Measurements from ENCODE around the gene PAX5. TPM values are rescaled to one million over a fixed set of nuclear protein-coding genes. Genes with fewer than 3 reads are reported as not detected.

Gene PAX5
- total RNA-seq, 1 donor from 2014 or later = 0.16 TPM

GRCh38 chr9:36905101-36906066 is 128.7 kb downstream of the PAX5 start:
- peaks cover 30% of the 10 kb centered on the region for H3K27me3 Mint-ChIP-seq
- H3K4me1 Mint-ChIP-seq = peaks cover 6% of the 10 kb centered on the region
- H3K36me3 Mint-ChIP-seq (ENCODE audit: low read depth) = no peaks in the 10 kb centered on the region
- intact Hi-C loops (cut with micrococcal nuclease) = no loop called here
- no peak overlapping the region for H3K27ac Mint-ChIP-seq
- H3K4me3 Mint-ChIP-seq = no peak overlapping the region
- DNase-seq = no peak
- no peaks in the 10 kb centered on the region for H3K9me3 Mint-ChIP-seq

DNA sequence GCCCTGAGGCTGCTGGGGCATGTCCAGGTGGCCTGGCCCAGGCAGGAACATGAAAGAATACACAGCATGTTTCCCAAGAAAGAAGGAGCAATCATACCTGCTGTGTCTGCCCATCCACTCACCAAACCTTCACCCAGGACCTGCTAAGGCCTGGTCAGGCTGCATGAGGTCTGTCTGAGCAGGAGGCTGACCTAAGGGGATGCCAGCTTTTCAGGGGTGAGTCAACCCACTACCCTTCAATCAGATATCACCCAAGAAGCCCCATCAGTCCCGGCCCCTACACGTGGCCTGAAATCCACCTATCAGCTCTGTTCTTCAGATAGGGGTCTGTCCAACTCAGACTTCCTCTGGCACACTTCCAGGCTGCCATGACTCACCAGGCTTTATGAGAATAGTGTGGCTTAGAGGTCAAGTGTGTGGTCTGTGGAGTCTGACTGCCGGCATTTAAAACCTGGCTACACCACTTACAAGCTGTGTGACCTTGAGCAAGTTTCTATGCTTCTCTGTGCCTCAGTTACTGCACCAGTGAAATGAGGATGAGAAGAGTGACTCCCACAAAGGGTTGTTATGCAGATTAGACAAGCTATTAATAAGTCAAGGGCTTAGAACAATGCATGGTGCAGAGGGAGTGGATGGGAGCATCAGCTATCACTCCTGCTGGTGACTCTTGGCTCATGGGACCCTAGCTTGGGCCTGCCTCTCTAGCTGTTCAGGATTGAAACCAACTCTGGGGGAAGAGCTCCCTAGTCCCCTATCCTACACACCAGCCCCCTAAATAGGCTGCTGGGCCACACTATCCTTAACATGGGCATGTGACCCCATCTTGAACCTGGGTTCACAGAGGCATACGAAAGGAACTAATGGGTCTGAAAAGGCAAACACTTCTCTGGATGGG is 130.3 kb downstream of the PAX5 start:
- no peaks in the 10 kb centered on the region for H3K9me3 Mint-ChIP-seq
- no peak overlapping the region for H3K4me3 Mint-ChIP-seq
- peak; percentile 61 for DNase-seq
- H3K4me1 Mint-ChIP-seq = peaks cover 6% of the 10 kb centered on the region
- H3K36me3 Mint-ChIP-seq (ENCODE audit: low read depth) = no peaks in the 10 kb centered on the region
- intact Hi-C loops (cut with micrococcal nuclease) = loop anchor here (5.0 kb wide), 1 partner anchor 49 kb away; no protein-coding TSS in a partner anchor
- peaks cover 25% of the 10 kb centered on the region for H3K27me3 Mint-ChIP-seq
- no peak overlapping the region for H3K27ac Mint-ChIP-seq

DNA sequence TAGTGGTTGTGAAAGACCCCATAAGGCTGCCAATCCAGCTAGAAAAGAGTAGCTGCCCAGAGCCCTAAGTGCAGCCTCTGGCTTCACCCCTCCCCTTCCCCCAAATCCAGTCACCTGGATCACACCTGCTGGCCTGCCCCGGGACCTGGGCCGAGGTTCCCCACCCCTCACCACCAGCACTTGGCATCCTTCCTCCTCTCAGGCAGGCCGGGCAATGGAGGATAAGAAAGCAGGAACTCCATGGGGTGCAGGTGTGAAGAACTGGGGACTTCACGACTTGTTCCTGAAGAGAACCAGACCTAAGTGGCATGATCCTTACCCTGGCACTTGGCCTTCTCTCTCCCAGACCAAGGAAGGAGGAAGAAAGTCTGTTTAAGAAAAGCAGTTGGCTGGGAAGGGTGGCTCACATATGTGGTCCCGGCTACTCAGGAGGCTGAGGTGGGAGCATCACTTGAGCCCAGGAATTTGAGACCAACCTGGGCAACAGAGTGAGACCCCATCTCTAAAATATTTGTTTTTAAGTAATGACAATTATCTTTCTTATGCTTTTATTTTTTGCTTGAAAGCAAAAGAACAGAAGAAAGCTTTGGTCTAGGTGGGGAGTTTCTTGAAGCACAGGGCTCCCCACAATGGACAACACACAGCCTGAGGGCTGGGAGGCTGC is 131.1 kb downstream of the PAX5 start:
- no peaks in the 10 kb centered on the region for H3K9me3 Mint-ChIP-seq
- H3K27ac Mint-ChIP-seq = no peak overlapping the region
- intact Hi-C loops (cut with micrococcal nuclease) = loop anchor here (5.0 kb wide), 1 partner anchor 49 kb away; no protein-coding TSS in a partner anchor
- DNase-seq = no peak
- H3K36me3 Mint-ChIP-seq (ENCODE audit: low read depth) = no peaks in the 10 kb centered on the region
- H3K4me3 Mint-ChIP-seq = no peak overlapping the region
- peaks cover 20% of the 10 kb centered on the region for H3K27me3 Mint-ChIP-seq
- H3K4me1 Mint-ChIP-seq = peaks cover 6% of the 10 kb centered on the region

GRCh38 chr9:36902080-36902716 is 131.9 kb downstream of the PAX5 start:
- no peaks in the 10 kb centered on the region for H3K36me3 Mint-ChIP-seq (ENCODE audit: low read depth)
- DNase-seq = no peak
- peaks cover 6% of the 10 kb centered on the region for H3K4me1 Mint-ChIP-seq
- intact Hi-C loops (cut with micrococcal nuclease) = loop anchor here (5.0 kb wide), 1 partner anchor 50 kb away; no protein-coding TSS in a partner anchor
- H3K27me3 Mint-ChIP-seq = peaks cover 15% of the 10 kb centered on the region
- H3K4me3 Mint-ChIP-seq = no peak overlapping the region
- no peak overlapping the region for H3K27ac Mint-ChIP-seq
- H3K9me3 Mint-ChIP-seq = no peaks in the 10 kb centered on the region

- intact Hi-C loops (cut with micrococcal nuclease) = loop anchor here (5.0 kb wide), 1 partner anchor 51 kb away; no protein-coding TSS in a partner anchor
- Mint-ChIP-seq H3K36me3 (ENCODE audit: low read depth) (no peaks in the 10 kb centered on the region), H3K4me1 (peaks cover 6% of the 10 kb centered on the region), H3K4me3 (no peak overlapping the region), H3K27me3 (peaks cover 14% of the 10 kb centered on the region), H3K27ac (no peak overlapping the region), H3K9me3 (no peaks in the 10 kb centered on the region)
- DNase-seq = no peak
Measured at GRCh38 chr9:36901528-36901927, 132.5 kb downstream of the PAX5 start.

DNA sequence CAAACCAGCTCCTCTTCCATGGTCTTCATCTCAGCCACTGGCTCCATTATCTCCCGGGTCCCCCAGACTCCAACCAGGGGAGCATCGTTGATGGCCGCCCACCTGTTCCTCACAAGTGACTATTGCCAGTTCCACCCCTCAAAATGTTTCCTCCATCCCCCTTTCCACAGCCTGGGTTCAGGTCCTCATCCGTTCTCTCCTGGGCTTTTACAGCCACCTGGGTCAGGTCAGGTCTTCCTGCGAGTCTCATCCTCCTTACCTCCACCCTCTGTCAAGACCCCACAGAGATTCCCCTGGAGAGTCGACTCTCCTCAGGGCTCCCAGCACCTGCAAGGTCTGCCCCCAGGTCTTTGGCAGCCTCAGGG is 133.2 kb downstream of the PAX5 start:
- DNase-seq = no peak
- H3K9me3 Mint-ChIP-seq = no peaks in the 10 kb centered on the region
- peaks cover 10% of the 10 kb centered on the region for H3K27me3 Mint-ChIP-seq
- intact Hi-C loops (cut with micrococcal nuclease) = loop anchor here (5.0 kb wide), 1 partner anchor 51 kb away; no protein-coding TSS in a partner anchor
- no peak overlapping the region for H3K27ac Mint-ChIP-seq
- no peak overlapping the region for H3K4me3 Mint-ChIP-seq
- no peaks in the 10 kb centered on the region for H3K36me3 Mint-ChIP-seq (ENCODE audit: low read depth)
- H3K4me1 Mint-ChIP-seq = peaks cover 6% of the 10 kb centered on the region

- Mint-ChIP-seq H3K4me3 (no peak overlapping the region), H3K9me3 (no peaks in the 10 kb centered on the region), H3K4me1 (peaks cover 6% of the 10 kb centered on the region), H3K27me3 (peaks cover 8% of the 10 kb centered on the region), H3K36me3 (ENCODE audit: low read depth) (no peaks in the 10 kb centered on the region), H3K27ac (no peak overlapping the region)
- DNase-seq = no peak
- intact Hi-C loops (cut with micrococcal nuclease) = loop anchor here (5.0 kb wide), 1 partner anchor 52 kb away; no protein-coding TSS in a partner anchor
Measured at GRCh38 chr9:36900136-36900855, 133.8 kb downstream of the PAX5 start.

- H3K4me3 Mint-ChIP-seq = no peak overlapping the region
- no peaks in the 10 kb centered on the region for H3K9me3 Mint-ChIP-seq
- intact Hi-C loops (cut with micrococcal nuclease) = no loop called here
- H3K27ac Mint-ChIP-seq = no peak overlapping the region
- peaks cover 8% of the 10 kb centered on the region for H3K27me3 Mint-ChIP-seq
- H3K4me1 Mint-ChIP-seq = peaks cover 6% of the 10 kb centered on the region
- DNase-seq = no peak
- H3K36me3 Mint-ChIP-seq (ENCODE audit: low read depth) = no peaks in the 10 kb centered on the region
Measured at GRCh38 chr9:36899406-36899805, 134.7 kb downstream of the PAX5 start.

DNA sequence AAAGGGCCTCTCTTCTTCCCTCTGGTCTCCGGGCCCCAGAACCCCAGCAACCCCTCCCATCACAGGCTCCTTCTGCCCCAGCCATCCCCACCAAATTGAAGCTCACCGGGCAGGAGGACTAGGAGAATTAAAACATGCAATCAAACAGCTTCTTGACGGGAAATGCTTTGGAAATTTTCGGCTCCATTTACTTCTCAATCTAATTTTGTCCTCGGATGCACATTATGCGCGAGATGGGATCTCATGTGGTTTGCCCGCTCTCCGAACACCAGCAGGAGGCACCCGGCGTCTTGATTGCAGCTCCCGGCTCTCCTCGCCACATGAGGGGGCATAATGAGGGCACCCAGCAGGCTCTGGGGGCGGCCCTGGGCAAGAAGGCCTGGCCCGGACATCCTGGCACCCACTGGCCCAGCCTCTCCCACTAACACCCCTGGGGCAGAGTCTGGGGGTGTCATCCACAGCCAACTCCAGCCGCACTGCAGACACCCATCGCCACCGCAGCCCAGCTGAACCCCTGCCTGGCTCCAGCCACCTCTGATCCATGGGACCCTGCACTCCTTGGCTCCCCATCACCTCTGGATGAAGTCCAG is 135.5 kb downstream of the PAX5 start:
- Mint-ChIP-seq H3K9me3 (no peaks in the 10 kb centered on the region), H3K36me3 (ENCODE audit: low read depth) (no peaks in the 10 kb centered on the region), H3K27ac (no peak overlapping the region), H3K4me3 (no peak overlapping the region), H3K27me3 (peaks cover 8% of the 10 kb centered on the region), H3K4me1 (no peaks in the 10 kb centered on the region)
- intact Hi-C loops (cut with micrococcal nuclease) = no loop called here
- no peak for DNase-seq

DNA sequence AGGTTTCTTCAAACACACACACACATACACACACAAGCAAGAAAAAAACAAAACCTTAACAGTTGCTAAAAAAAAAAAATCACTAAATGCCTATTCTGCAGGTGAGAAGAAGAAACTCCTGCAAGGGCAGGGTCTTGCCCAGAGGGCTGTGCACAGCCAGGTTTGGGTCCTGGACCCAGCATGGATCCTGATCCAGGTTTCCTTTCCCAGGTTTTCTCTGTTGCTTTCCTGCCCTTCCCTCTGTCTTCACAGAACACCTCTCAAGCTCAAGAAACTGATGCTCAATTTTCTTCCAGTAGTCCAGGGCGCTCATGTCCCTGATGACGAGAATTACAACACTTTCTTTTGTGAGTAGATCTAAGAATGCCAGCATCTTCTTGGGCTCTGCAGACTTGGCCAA is 136.6 kb downstream of the PAX5 start:
- no peak overlapping the region for H3K4me3 Mint-ChIP-seq
- intact Hi-C loops (cut with micrococcal nuclease) = no loop called here

GRCh38 chr9:36897019-36897418 is 137.0 kb downstream of the PAX5 start:
- H3K4me1 Mint-ChIP-seq = no peaks in the 10 kb centered on the region
- no peak for DNase-seq
- H3K27ac Mint-ChIP-seq = no peak overlapping the region
- H3K9me3 Mint-ChIP-seq = no peaks in the 10 kb centered on the region
- H3K36me3 Mint-ChIP-seq (ENCODE audit: low read depth) = no peaks in the 10 kb centered on the region
- peaks cover 10% of the 10 kb centered on the region for H3K27me3 Mint-ChIP-seq
- no peak overlapping the region for H3K4me3 Mint-ChIP-seq
- intact Hi-C loops (cut with micrococcal nuclease) = no loop called here

More for the DNA sequence above, 136.6 kb downstream of the PAX5 start:
- H3K9me3 Mint-ChIP-seq = no peaks in the 10 kb centered on the region
- no peak for DNase-seq
- H3K36me3 Mint-ChIP-seq (ENCODE audit: low read depth) = no peaks in the 10 kb centered on the region
- H3K4me1 Mint-ChIP-seq = no peaks in the 10 kb centered on the region
- H3K27me3 Mint-ChIP-seq = peaks cover 8% of the 10 kb centered on the region
- H3K27ac Mint-ChIP-seq = no peak overlapping the region

GRCh38 chr9:36896296-36896695 is 137.8 kb downstream of the PAX5 start:
- Mint-ChIP-seq H3K27me3 (peaks cover 11% of the 10 kb centered on the region), H3K4me3 (no peak overlapping the region), H3K9me3 (no peaks in the 10 kb centered on the region), H3K27ac (no peak overlapping the region), H3K4me1 (no peaks in the 10 kb centered on the region), H3K36me3 (ENCODE audit: low read depth) (no peaks in the 10 kb centered on the region)
- intact Hi-C loops (cut with micrococcal nuclease) = no loop called here
- no peak for DNase-seq

Measured in activated CD4-positive, alpha-beta T cell treated with anti-CD3 and anti-CD28 coated beads, Interleukin-2, amount 10 ng/mL, durations not matched to agents 24 days and 14 days (primary cell).